Measurements from ENCODE around the gene MGAT4B.
"Not testable (repeated sequence)": the region's sequence is repeated elsewhere in the genome, so short reads cannot be mapped to it uniquely, and the experiment has no call there.

MGAT4B gene

GRCh38 chr5:179806250-179807048 is at the start of gene MGAT4B:
TSS of gene MGAT4B (minus strand) at chr5:179806866. CDS start at chr5:179806583, 283 bp downstream.
- DNase-seq (ENCODE audit: low read depth) = peak; percentile 91
- Histone ChIP-seq H3K27me3 (replicated peaks; ENCODE audit: control insufficient read depth, insufficient read depth, low read length) (no peaks in the 10 kb centered on the region), H3K9me3 (ENCODE audit: control insufficient read depth, low read length) (no peaks in the 10 kb centered on the region), H3K4me3 (ENCODE audit: low read length) (peak within 1 kb of the TSS; percentile 85), H3K36me3 (ENCODE audit: control insufficient read depth, insufficient read depth, low read length, severe bottlenecking) (no peaks in the 10 kb centered on the region), H3K4me1 (ENCODE audit: control insufficient read depth, insufficient read depth, low read length) (peaks cover 19% of the 10 kb centered on the region), H3K9ac (ENCODE audit: low read length) (peak within 1 kb of the TSS; percentile 89)

- H3K36me3 ChIP-seq (ENCODE audit: control insufficient read depth, insufficient read depth, low read length, severe bottlenecking) = peaks cover 30% of the 10 kb centered on the region
- H3K27me3 ChIP-seq (replicated peaks; ENCODE audit: control insufficient read depth, insufficient read depth, low read length) = no peaks in the 10 kb centered on the region
- no peaks in the 10 kb centered on the region for H3K9me3 ChIP-seq (ENCODE audit: control insufficient read depth, low read length)
- peaks cover 5% of the 10 kb centered on the region for H3K4me1 ChIP-seq (ENCODE audit: control insufficient read depth, insufficient read depth, low read length)
- H3K9ac ChIP-seq (ENCODE audit: low read length) = no peak overlapping the region
- H3K4me3 ChIP-seq (ENCODE audit: low read length) = no peak overlapping the region
- DNase-seq (ENCODE audit: low read depth) = no peak
Measured at GRCh38 chr5:179854356-179854755, 47.7 kb upstream of the MGAT4B start.

- Histone ChIP-seq H3K36me3 (ENCODE audit: control insufficient read depth, insufficient read depth, low read length, severe bottlenecking) (peaks cover 38% of the 10 kb centered on the region), H3K9me3 (ENCODE audit: control insufficient read depth, low read length) (no peaks in the 10 kb centered on the region), H3K9ac (ENCODE audit: low read length) (no peak overlapping the region), H3K4me1 (ENCODE audit: control insufficient read depth, insufficient read depth, low read length) (peaks cover 5% of the 10 kb centered on the region), H3K4me3 (ENCODE audit: low read length) (no peak overlapping the region), H3K27me3 (replicated peaks; ENCODE audit: control insufficient read depth, insufficient read depth, low read length) (no peaks in the 10 kb centered on the region)
- no peak for DNase-seq (ENCODE audit: low read depth)
Measured at GRCh38 chr5:179852993-179853547, 46.4 kb upstream of the MGAT4B start.

- Histone ChIP-seq H3K36me3 (ENCODE audit: control insufficient read depth, insufficient read depth, low read length, severe bottlenecking) (peaks cover 26% of the 10 kb centered on the region), H3K4me1 (ENCODE audit: control insufficient read depth, insufficient read depth, low read length) (no peaks in the 10 kb centered on the region), H3K9me3 (ENCODE audit: control insufficient read depth, low read length) (peaks cover 12% of the 10 kb centered on the region), H3K4me3 (ENCODE audit: low read length) (no peak overlapping the region), H3K9ac (ENCODE audit: low read length) (no peak overlapping the region), H3K27me3 (replicated peaks; ENCODE audit: control insufficient read depth, insufficient read depth, low read length) (no peaks in the 10 kb centered on the region)
- DNase-seq (ENCODE audit: low read depth) = no peak
Measured at GRCh38 chr5:179841621-179842020, 35.0 kb upstream of the MGAT4B start.

DNA sequence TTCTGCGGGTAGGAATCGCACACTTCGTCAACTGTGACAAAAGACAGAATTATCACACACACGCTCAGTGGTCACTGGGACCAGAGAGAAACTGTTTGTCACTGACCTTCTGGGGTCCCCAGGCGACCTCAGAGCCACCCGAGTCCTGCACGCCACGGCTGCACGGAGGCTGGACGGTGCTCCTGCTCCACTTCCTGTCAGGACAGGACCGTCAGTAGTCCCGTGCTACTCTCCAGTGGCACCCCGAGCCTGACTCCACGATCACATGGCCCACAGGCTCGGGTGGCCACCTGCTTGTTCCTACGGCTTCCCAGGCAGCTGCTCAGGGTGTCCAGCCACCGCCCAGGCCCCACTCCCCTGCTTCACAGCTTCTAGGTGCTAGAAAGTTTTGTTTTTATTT is 34.1 kb upstream of the MGAT4B start:
- H3K4me1 ChIP-seq (ENCODE audit: control insufficient read depth, insufficient read depth, low read length) = no peaks in the 10 kb centered on the region
- peaks cover 31% of the 10 kb centered on the region for H3K36me3 ChIP-seq (ENCODE audit: control insufficient read depth, insufficient read depth, low read length, severe bottlenecking)
- H3K9ac ChIP-seq (ENCODE audit: low read length) = no peak overlapping the region
- DNase-seq (ENCODE audit: low read depth) = no peak
- peaks cover 12% of the 10 kb centered on the region for H3K9me3 ChIP-seq (ENCODE audit: control insufficient read depth, low read length)
- H3K27me3 ChIP-seq (replicated peaks; ENCODE audit: control insufficient read depth, insufficient read depth, low read length) = no peaks in the 10 kb centered on the region
- H3K4me3 ChIP-seq (ENCODE audit: low read length) = no peak overlapping the region

- H3K9ac ChIP-seq (ENCODE audit: low read length) = no peak overlapping the region
- H3K9me3 ChIP-seq (ENCODE audit: control insufficient read depth, low read length) = peaks cover 12% of the 10 kb centered on the region
- no peak for DNase-seq (ENCODE audit: low read depth)
- H3K36me3 ChIP-seq (ENCODE audit: control insufficient read depth, insufficient read depth, low read length, severe bottlenecking) = peaks cover 35% of the 10 kb centered on the region
- H3K4me1 ChIP-seq (ENCODE audit: control insufficient read depth, insufficient read depth, low read length) = no peaks in the 10 kb centered on the region
- no peaks in the 10 kb centered on the region for H3K27me3 ChIP-seq (replicated peaks; ENCODE audit: control insufficient read depth, insufficient read depth, low read length)
- H3K4me3 ChIP-seq (ENCODE audit: low read length) = no peak overlapping the region
Measured at GRCh38 chr5:179840321-179840720, 33.7 kb upstream of the MGAT4B start.

DNA sequence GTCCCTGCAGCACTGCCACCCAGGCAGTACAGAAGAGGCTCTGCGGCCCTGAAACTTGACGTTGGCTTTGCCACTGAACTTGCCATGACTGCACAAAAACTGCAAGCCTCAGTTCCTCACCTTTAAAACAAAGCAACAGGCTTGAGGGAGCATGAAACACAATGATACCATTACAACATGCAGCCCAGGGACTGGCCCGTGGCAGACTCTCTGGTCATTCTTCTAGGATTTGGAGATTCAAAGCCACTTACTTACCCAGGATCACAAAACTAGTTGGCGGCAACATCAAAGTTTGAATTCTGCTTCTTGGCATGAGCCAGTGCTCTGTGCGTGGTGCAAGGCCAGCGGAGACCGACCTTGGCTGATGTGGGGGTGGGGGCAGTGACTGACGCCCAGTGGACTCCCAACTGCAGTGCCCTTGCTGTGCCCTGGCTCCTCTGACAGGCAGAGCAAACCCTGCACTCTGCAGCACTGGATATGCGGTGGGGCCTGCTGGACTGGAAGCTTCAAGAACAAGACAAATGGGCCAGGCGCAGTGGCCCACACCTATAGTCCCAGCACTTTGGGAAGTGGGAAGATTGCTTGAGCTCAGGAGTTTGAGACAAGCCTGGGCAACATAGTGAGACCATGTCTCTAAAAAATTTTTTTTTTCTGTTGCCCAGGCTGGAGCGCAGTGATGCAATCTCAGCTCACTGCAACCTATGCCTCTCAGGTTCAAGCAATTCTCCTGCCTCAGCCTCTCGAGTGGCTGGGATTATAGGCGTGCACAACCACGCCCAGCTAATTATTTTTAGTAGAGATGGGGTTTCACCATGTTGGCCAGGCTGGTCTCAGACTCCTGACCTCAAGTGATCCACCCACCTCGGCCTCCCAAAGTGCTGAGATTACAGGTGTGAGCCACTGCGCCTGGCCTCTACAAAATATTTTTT is 32.9 kb upstream of the MGAT4B start:
- Histone ChIP-seq H3K36me3 (ENCODE audit: control insufficient read depth, insufficient read depth, low read length, severe bottlenecking) (peaks cover 32% of the 10 kb centered on the region), H3K27me3 (replicated peaks; ENCODE audit: control insufficient read depth, insufficient read depth, low read length) (no peaks in the 10 kb centered on the region), H3K9ac (ENCODE audit: low read length) (no peak overlapping the region), H3K4me1 (ENCODE audit: control insufficient read depth, insufficient read depth, low read length) (no peaks in the 10 kb centered on the region), H3K9me3 (ENCODE audit: control insufficient read depth, low read length) (peaks cover 5% of the 10 kb centered on the region), H3K4me3 (ENCODE audit: low read length) (no peak overlapping the region)
- no peak for DNase-seq (ENCODE audit: low read depth)

GRCh38 chr5:179837076-179838011 is 30.7 kb upstream of the MGAT4B start:
- Histone ChIP-seq H3K27me3 (replicated peaks; ENCODE audit: control insufficient read depth, insufficient read depth, low read length) (no peaks in the 10 kb centered on the region), H3K9ac (ENCODE audit: low read length) (no peak overlapping the region), H3K4me3 (ENCODE audit: low read length) (no peak overlapping the region), H3K4me1 (ENCODE audit: control insufficient read depth, insufficient read depth, low read length) (peaks cover 3% of the 10 kb centered on the region), H3K9me3 (ENCODE audit: control insufficient read depth, low read length) (no peaks in the 10 kb centered on the region), H3K36me3 (ENCODE audit: control insufficient read depth, insufficient read depth, low read length, severe bottlenecking) (peaks cover 50% of the 10 kb centered on the region)
- no peak for DNase-seq (ENCODE audit: low read depth)

GRCh38 chr5:179836225-179837019 is 29.8 kb upstream of the MGAT4B start:
- Histone ChIP-seq H3K36me3 (ENCODE audit: control insufficient read depth, insufficient read depth, low read length, severe bottlenecking) (peaks cover 59% of the 10 kb centered on the region), H3K4me1 (ENCODE audit: control insufficient read depth, insufficient read depth, low read length) (peaks cover 3% of the 10 kb centered on the region)
- DNase-seq (ENCODE audit: low read depth) = no peak

DNA sequence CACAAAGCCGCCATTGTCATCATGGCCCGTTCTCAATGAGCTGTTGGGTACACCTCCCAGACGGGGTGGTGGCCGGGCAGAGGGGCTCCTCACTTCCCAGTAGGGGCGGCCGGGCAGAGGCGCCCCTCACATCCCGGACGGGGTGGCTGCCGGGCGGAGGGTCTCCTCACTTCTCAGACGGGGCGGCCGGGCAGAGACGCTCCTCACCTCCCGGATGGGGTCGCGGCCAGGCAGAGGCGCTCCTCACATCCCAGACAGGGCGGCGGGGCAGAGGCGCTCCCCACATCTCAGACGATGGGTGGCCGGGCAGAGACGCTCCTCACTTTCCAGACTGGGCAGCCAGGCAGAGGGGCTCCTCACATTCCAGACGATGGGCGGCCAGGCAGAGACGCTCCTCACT is 28.2 kb upstream of the MGAT4B start:
- H3K36me3 ChIP-seq (ENCODE audit: control insufficient read depth, insufficient read depth, low read length, severe bottlenecking) = peaks cover 75% of the 10 kb centered on the region
- H3K9ac ChIP-seq (ENCODE audit: low read length); H3K9me3 ChIP-seq (ENCODE audit: control insufficient read depth, low read length); DNase-seq (ENCODE audit: low read depth); H3K4me3 ChIP-seq (ENCODE audit: low read length); H3K27me3 ChIP-seq (replicated peaks; ENCODE audit: control insufficient read depth, insufficient read depth, low read length); H3K4me1 ChIP-seq (ENCODE audit: control insufficient read depth, insufficient read depth, low read length): not testable (repeated sequence)

More at GRCh38 chr5:179836225-179837019, 29.8 kb upstream of the MGAT4B start:
- H3K4me3 ChIP-seq (ENCODE audit: low read length) = no peak overlapping the region
- H3K9me3 ChIP-seq (ENCODE audit: control insufficient read depth, low read length) = no peaks in the 10 kb centered on the region
- no peak overlapping the region for H3K9ac ChIP-seq (ENCODE audit: low read length)
- H3K27me3 ChIP-seq (replicated peaks; ENCODE audit: control insufficient read depth, insufficient read depth, low read length) = no peaks in the 10 kb centered on the region
